ENCODE measurements around the gene WNK1. TPM values are rescaled to one million over a fixed set of nuclear protein-coding genes. Genes with fewer than 3 reads are reported as not detected.

The WNK1 gene
- total and polyA plus RNA-seq, 2 donors from 2014 or later, result 40.2 to 173 TPM

GRCh38 chr12:943051-943450 lies 190.7 kb downstream of the WNK1 start:
- H3K9ac ChIP-seq (ENCODE audit: low read length in 3 of 3), result no peak overlapping the region
- H3K27ac ChIP-seq (ENCODE audit: low read depth in 2 of 2, low read length in 2 of 2), result no peak overlapping the region
- no peaks in the 10 kb centered on the region for H3K9me3 ChIP-seq (ENCODE audit: control insufficient read depth in 2 of 3, insufficient read depth in 1 of 3, low read length in 3 of 3)
- DNase-seq, result no peak
- H3K4me3 ChIP-seq (ENCODE audit: low read length in 3 of 3), result no peak overlapping the region
- FAIRE-seq, result no peak
- H3K36me3 ChIP-seq (ENCODE audit: control insufficient read depth in 2 of 3, insufficient read depth in 3 of 3, low read length in 3 of 3), result no peaks in the 10 kb centered on the region
- intact Hi-C loops (cut with DNase I), result no loop called here
- TF ChIP-seq, protein P1, sequence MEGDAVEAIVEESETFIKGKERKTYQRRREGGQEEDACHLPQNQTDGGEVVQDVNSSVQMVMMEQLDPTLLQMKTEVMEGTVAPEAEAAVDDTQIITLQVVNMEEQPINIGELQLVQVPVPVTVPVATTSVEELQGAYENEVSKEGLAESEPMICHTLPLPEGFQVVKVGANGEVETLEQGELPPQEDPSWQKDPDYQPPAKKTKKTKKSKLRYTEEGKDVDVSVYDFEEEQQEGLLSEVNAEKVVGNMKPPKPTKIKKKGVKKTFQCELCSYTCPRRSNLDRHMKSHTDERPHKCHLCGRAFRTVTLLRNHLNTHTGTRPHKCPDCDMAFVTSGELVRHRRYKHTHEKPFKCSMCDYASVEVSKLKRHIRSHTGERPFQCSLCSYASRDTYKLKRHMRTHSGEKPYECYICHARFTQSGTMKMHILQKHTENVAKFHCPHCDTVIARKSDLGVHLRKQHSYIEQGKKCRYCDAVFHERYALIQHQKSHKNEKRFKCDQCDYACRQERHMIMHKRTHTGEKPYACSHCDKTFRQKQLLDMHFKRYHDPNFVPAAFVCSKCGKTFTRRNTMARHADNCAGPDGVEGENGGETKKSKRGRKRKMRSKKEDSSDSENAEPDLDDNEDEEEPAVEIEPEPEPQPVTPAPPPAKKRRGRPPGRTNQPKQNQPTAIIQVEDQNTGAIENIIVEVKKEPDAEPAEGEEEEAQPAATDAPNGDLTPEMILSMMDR (IDR thresholded peaks at IDR 0.05; ENCODE audit: borderline replicate concordance, extremely low read depth, insufficient read depth), result no peak
- H3K27me3 ChIP-seq (ENCODE audit: control insufficient read depth, insufficient read depth, low read length), result no peaks in the 10 kb centered on the region
- H3K4me1 ChIP-seq (ENCODE audit: control insufficient read depth in 2 of 3, insufficient read depth in 2 of 3, low read depth in 1 of 3, low read length in 3 of 3), result no peaks in the 10 kb centered on the region

- Histone ChIP-seq H3K4me1 (ENCODE audit: control insufficient read depth in 2 of 3, insufficient read depth in 2 of 3, low read depth in 1 of 3, low read length in 3 of 3) (peaks cover 0 to 2% (median 0%) of the 10 kb centered on the region in 3 donors), H3K4me3 (ENCODE audit: low read length in 3 of 3) (no peak overlapping the region), H3K27me3 (ENCODE audit: control insufficient read depth, insufficient read depth, low read length) (no peaks in the 10 kb centered on the region), H3K27ac (ENCODE audit: low read depth in 2 of 2, low read length in 2 of 2) (no peak overlapping the region), H3K36me3 (ENCODE audit: control insufficient read depth in 2 of 3, insufficient read depth in 3 of 3, low read length in 3 of 3) (no peaks in the 10 kb centered on the region), H3K9ac (ENCODE audit: low read length in 3 of 3) (no peak overlapping the region), H3K9me3 (ENCODE audit: control insufficient read depth in 2 of 3, insufficient read depth in 1 of 3, low read length in 3 of 3) (no peaks in the 10 kb centered on the region)
- no peak for FAIRE-seq
- no peak for DNase-seq
- intact Hi-C loops (cut with DNase I), result no loop called here
- TF ChIP-seq, protein P1 (IDR thresholded peaks at IDR 0.05; ENCODE audit: borderline replicate concordance, extremely low read depth, insufficient read depth), result no peak
Observed at GRCh38 chr12:944211-944610, 191.8 kb downstream of the WNK1 start.

- Histone ChIP-seq H3K4me1 (ENCODE audit: control insufficient read depth in 2 of 3, insufficient read depth in 2 of 3, low read depth in 1 of 3, low read length in 3 of 3) (peaks cover 0 to 2% (median 0%) of the 10 kb centered on the region in 3 donors), H3K9me3 (ENCODE audit: control insufficient read depth in 2 of 3, insufficient read depth in 1 of 3, low read length in 3 of 3) (no peaks in the 10 kb centered on the region), H3K27me3 (ENCODE audit: control insufficient read depth, insufficient read depth, low read length) (no peaks in the 10 kb centered on the region), H3K4me3 (ENCODE audit: low read length in 3 of 3) (no peak overlapping the region), H3K27ac (ENCODE audit: low read depth in 2 of 2, low read length in 2 of 2) (no peak overlapping the region), H3K36me3 (ENCODE audit: control insufficient read depth in 2 of 3, insufficient read depth in 3 of 3, low read length in 3 of 3) (no peaks in the 10 kb centered on the region), H3K9ac (ENCODE audit: low read length in 3 of 3) (no peak overlapping the region)
- TF ChIP-seq, protein P1 (IDR thresholded peaks at IDR 0.05; ENCODE audit: borderline replicate concordance, extremely low read depth, insufficient read depth), result no peak
- DNase-seq (no peak), FAIRE-seq (no peak)
- intact Hi-C loops (cut with DNase I), result no loop called here
Observed at GRCh38 chr12:946212-946611, 193.8 kb downstream of the WNK1 start.

- DNase-seq (no peak), FAIRE-seq (no peak)
- H3K9me3 ChIP-seq (ENCODE audit: control insufficient read depth in 2 of 3, insufficient read depth in 1 of 3, low read length in 3 of 3), result no peaks in the 10 kb centered on the region
- no peaks in the 10 kb centered on the region for H3K36me3 ChIP-seq (ENCODE audit: control insufficient read depth in 2 of 3, insufficient read depth in 3 of 3, low read length in 3 of 3)
- H3K27ac ChIP-seq (ENCODE audit: low read depth in 2 of 2, low read length in 2 of 2), result no peak overlapping the region
- H3K4me3 ChIP-seq (ENCODE audit: low read length in 3 of 3), result no peak overlapping the region
- TF ChIP-seq, protein P1 (IDR thresholded peaks at IDR 0.05; ENCODE audit: borderline replicate concordance, extremely low read depth, insufficient read depth), result no peak
- H3K4me1 ChIP-seq (ENCODE audit: control insufficient read depth in 2 of 3, insufficient read depth in 2 of 3, low read depth in 1 of 3, low read length in 3 of 3), result peaks cover 0 to 2% (median 0%) of the 10 kb centered on the region in 3 donors
- H3K27me3 ChIP-seq (ENCODE audit: control insufficient read depth, insufficient read depth, low read length), result no peaks in the 10 kb centered on the region
- H3K9ac ChIP-seq (ENCODE audit: low read length in 3 of 3), result no peak overlapping the region
- intact Hi-C loops (cut with DNase I), result no loop called here
Observed at GRCh38 chr12:946631-947030, 194.3 kb downstream of the WNK1 start.
